Activated CD8-positive, alpha-beta T cell treated with anti-CD3 and anti-CD28 coated beads for 36 hours (primary cell): ENCODE results near the gene DNM3. TPM values are rescaled to one million over a fixed set of nuclear protein-coding genes. Genes with fewer than 3 reads are reported as not detected.

Experiments used
- ATAC-seq: fragments of 200-7000 bp; cut with Tn5 transposase; one replicate; pipeline ENCODE4 v1.10.0; 2021; ENCODE audit warnings: mild to moderate bottlenecking, moderate library complexity
- CTCF ChIA-PET: fragments of 350-600 bp; sonication (Branson Sonifier 250); formaldehyde crosslinking; loops from one replicate; lab custom pipeline; 2021; ENCODE audit warnings: antibody characterized with exemption; lab: Charles Lee
- POLR2A ChIA-PET: fragments of 350-600 bp; sonication (Branson Sonifier 250); formaldehyde crosslinking; loops from one replicate; lab custom pipeline; 2021; ENCODE audit warnings: antibody characterized with exemption; lab: Charles Lee
- DNase-seq: peaks from one replicate; pipeline ENCODE4 v3.0.0-alpha.2; 2020
- H3K27ac Mint-ChIP-seq: one replicate; pipeline ENCODE4 v1.8.0; 2021; ENCODE audit warnings: mild to moderate bottlenecking, mixed read lengths
- H3K27me3 Mint-ChIP-seq: one replicate; pipeline ENCODE4 v1.8.0; 2021; ENCODE audit warnings: mixed read lengths
- H3K36me3 Mint-ChIP-seq: one replicate; pipeline ENCODE4 v1.8.0; 2021; ENCODE audit warnings: low read depth, mixed read lengths
- H3K4me1 Mint-ChIP-seq: one replicate; pipeline ENCODE4 v1.8.0; 2021; ENCODE audit warnings: low read depth, mixed read lengths
- H3K4me3 Mint-ChIP-seq: one replicate; pipeline ENCODE4 v1.8.0; 2021; ENCODE audit warnings: mild to moderate bottlenecking, moderate library complexity, mixed read lengths
- H3K9me3 Mint-ChIP-seq: one replicate; pipeline ENCODE4 v1.8.0; 2021; ENCODE audit warnings: mixed read lengths
- CTCF ChIP-seq: fragments of 200-600 bp; IDR thresholded peaks from one replicate; pipeline ENCODE4 v1.8.0; 2022; ENCODE audit warnings: antibody characterized with exemption, mild to moderate bottlenecking
- intact Hi-C: fragments of 100-400 bp; cut with micrococcal nuclease; formaldehyde crosslinking; loops from one replicate; pipeline ENCODE4 v1.10.0; 2022
- total RNA-seq, 2 experiments: library from RNA; stranded (reverse); gene quantifications; one replicate each; pipeline ENCODE4 v1.2.3, GENCODE V29; 2021

DNM3 gene
- total RNA-seq, 2 experiments from 2014 or later, result 0.58 to 1.1 TPM

DNA sequence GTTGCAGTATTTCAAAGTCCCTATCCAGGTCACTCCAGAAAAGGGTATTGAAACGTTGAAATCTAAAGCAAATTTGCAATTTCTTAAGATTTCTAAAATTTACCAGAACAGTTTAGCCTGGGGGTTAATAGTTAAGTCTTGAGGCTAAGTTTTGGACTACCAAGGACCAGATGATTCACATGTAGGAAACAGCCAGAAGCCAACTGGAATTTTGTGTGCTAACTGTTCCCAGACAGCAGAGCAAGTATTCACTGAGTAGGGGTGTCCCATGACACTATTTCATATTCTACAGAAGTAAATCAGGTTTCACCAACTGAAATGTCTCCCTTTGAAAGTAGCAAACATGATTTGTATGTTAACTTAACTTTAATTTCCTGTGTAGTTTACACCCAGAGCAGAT lies 567.7 kb downstream of the DNM3 start:
- ATAC-seq (no peak), DNase-seq (no peak)
- CTCF ChIA-PET, result interaction anchor here (1.3 to 2.0 kb wide), 2 partner anchors 10 to 21 kb away, joined by 4 to 5 read pairs; no protein-coding TSS in a partner anchor
- H3K27ac Mint-ChIP-seq, result no peak overlapping the region
- intact Hi-C loops, result no loop called here
- no peaks in the 10 kb centered on the region for H3K9me3 Mint-ChIP-seq
- no peak overlapping the region for H3K4me3 Mint-ChIP-seq
- no peaks in the 10 kb centered on the region for H3K36me3 Mint-ChIP-seq
- no peak for TF ChIP-seq CTCF
- H3K4me1 Mint-ChIP-seq, result peaks cover 12% of the 10 kb centered on the region
- POLR2A ChIA-PET, result interaction anchor here (0.6 to 1.0 kb wide), 2 partner anchors 9 to 12 kb away, joined by 3 to 4 read pairs; partner anchors contain the start of gene C1orf105
- no peaks in the 10 kb centered on the region for H3K27me3 Mint-ChIP-seq

- H3K9me3 Mint-ChIP-seq, result no peaks in the 10 kb centered on the region
- no peak overlapping the region for H3K27ac Mint-ChIP-seq
- H3K4me1 Mint-ChIP-seq, result peaks cover 12% of the 10 kb centered on the region
- H3K4me3 Mint-ChIP-seq, result no peak overlapping the region
- CTCF ChIA-PET, result interaction anchor here (1.3 to 2.0 kb wide), 2 partner anchors 11 to 20 kb away, joined by 4 to 5 read pairs; no protein-coding TSS in a partner anchor
- POLR2A ChIA-PET, result no interaction called here
- no peaks in the 10 kb centered on the region for H3K36me3 Mint-ChIP-seq
- no peak for ATAC-seq
- TF ChIP-seq CTCF, result no peak
- DNase-seq, result no peak
- intact Hi-C loops, result no loop called here
- no peaks in the 10 kb centered on the region for H3K27me3 Mint-ChIP-seq
Measured at GRCh38 chr1:172410027-172410426, 568.7 kb downstream of the DNM3 start.

GRCh38 chr1:172411791-172412338 lies 570.6 kb downstream of the DNM3 start:
- H3K27me3 Mint-ChIP-seq, result no peaks in the 10 kb centered on the region
- intact Hi-C loops, result no loop called here
- no peak overlapping the region for H3K27ac Mint-ChIP-seq
- TF ChIP-seq CTCF, result no peak
- DNase-seq, result no peak
- ChIA-PET POLR2A (no interaction called here), CTCF (interaction anchor here (0.7 to 1.4 kb wide), 4 partner anchors 9 to 410 kb away, joined by 3 to 5 read pairs (median 4); partner anchors contain the start of gene C1orf105)
- no peaks in the 10 kb centered on the region for H3K9me3 Mint-ChIP-seq
- no peak overlapping the region for H3K4me3 Mint-ChIP-seq
- no peaks in the 10 kb centered on the region for H3K36me3 Mint-ChIP-seq
- peaks cover 5% of the 10 kb centered on the region for H3K4me1 Mint-ChIP-seq
- ATAC-seq, result peak; percentile 42

GRCh38 chr1:172414331-172414730 lies 573.0 kb downstream of the DNM3 start:
- intact Hi-C loops, result no loop called here
- POLR2A ChIA-PET, result no interaction called here
- no peaks in the 10 kb centered on the region for H3K27me3 Mint-ChIP-seq
- DNase-seq (no peak), ATAC-seq (no peak)
- H3K27ac Mint-ChIP-seq, result no peak overlapping the region
- no peaks in the 10 kb centered on the region for H3K36me3 Mint-ChIP-seq
- CTCF ChIA-PET, result interaction anchor here (4.2 kb wide), 1 partner anchor 16 kb away, joined by 42 read pairs; no protein-coding TSS in a partner anchor
- TF ChIP-seq CTCF, result no peak
- no peak overlapping the region for H3K4me3 Mint-ChIP-seq
- H3K9me3 Mint-ChIP-seq, result no peaks in the 10 kb centered on the region
- peaks cover 7% of the 10 kb centered on the region for H3K4me1 Mint-ChIP-seq

GRCh38 chr1:172416496-172417035 lies 575.3 kb downstream of the DNM3 start:
- no peak overlapping the region for H3K27ac Mint-ChIP-seq
- POLR2A ChIA-PET, result no interaction called here

More at GRCh38 chr1:172416496-172417035, 575.3 kb downstream of the DNM3 start:
- TF ChIP-seq CTCF, result no peak
- Mint-ChIP-seq H3K4me3 (no peak overlapping the region), H3K4me1 (peaks cover 13% of the 10 kb centered on the region), H3K9me3 (no peaks in the 10 kb centered on the region), H3K27me3 (no peaks in the 10 kb centered on the region), H3K36me3 (no peaks in the 10 kb centered on the region)
- CTCF ChIA-PET, result interaction anchor here (0.8 to 4.2 kb wide), 9 partner anchors 10 to 414 kb away, joined by 3 to 42 read pairs (median 3); no protein-coding TSS in a partner anchor
- DNase-seq (no peak), ATAC-seq (no peak)
- intact Hi-C loops, result no loop called here
